DMS53 treated with DMSO at 0.1 percent for 48 hours (cell line): ENCODE data around the gene DNAI7.

Source experiments
- DNase-seq: peaks from one replicate; lab custom pipeline; 2025; ENCODE audit not compliant: unreplicated experiment; lab: John Stamatoyannopoulos, UW

The DNAI7 gene

GRCh38 chr12:25102402-25102801, 92.6 kb downstream of the DNAI7 start:
- DNase-seq, result no peak

GRCh38 chr12:25101092-25101445, 93.9 kb downstream of the DNAI7 start:
- no peak for DNase-seq

GRCh38 chr12:25100194-25101091, 94.5 kb downstream of the DNAI7 start:
- DNase-seq, result no peak

GRCh38 chr12:25099010-25099409, 96.0 kb downstream of the DNAI7 start:
- DNase-seq, result no peak

GRCh38 chr12:25089738-25090137, 105.2 kb downstream of the DNAI7 start:
- DNase-seq, result no peak

- no peak for DNase-seq
Observed at GRCh38 chr12:25087596-25087995, 107.4 kb downstream of the DNAI7 start.

GRCh38 chr12:25084816-25085215, 110.1 kb downstream of the DNAI7 start:
- DNase-seq, result no peak

- no peak for DNase-seq
Observed at GRCh38 chr12:25083211-25083610, 111.7 kb downstream of the DNAI7 start.

- DNase-seq, result no peak
Observed at GRCh38 chr12:25082628-25083027, 112.3 kb downstream of the DNAI7 start.

GRCh38 chr12:25079393-25079792, 115.6 kb downstream of the DNAI7 start:
- no peak for DNase-seq

- no peak for DNase-seq
Observed at GRCh38 chr12:25074954-25075353, 120.0 kb downstream of the DNAI7 start.

GRCh38 chr12:25074113-25074512, 120.8 kb downstream of the DNAI7 start:
- DNase-seq, result no peak

GRCh38 chr12:25072906-25073650, 121.9 kb downstream of the DNAI7 start:
- no peak for DNase-seq

GRCh38 chr12:25071366-25071765, 123.6 kb downstream of the DNAI7 start:
- no peak for DNase-seq

GRCh38 chr12:25069224-25069623, 125.7 kb downstream of the DNAI7 start:
- no peak for DNase-seq

GRCh38 chr12:25065035-25065434, 129.9 kb downstream of the DNAI7 start:
- no peak for DNase-seq

GRCh38 chr12:25063873-25064628, 130.9 kb downstream of the DNAI7 start:
- no peak for DNase-seq

GRCh38 chr12:25058658-25059058, 136.3 kb downstream of the DNAI7 start:
- DNase-seq, result no peak
